NT2/D1 (cell line): Measurements from ENCODE around the gene HRNR.
"Not testable (repeated sequence)": the region's sequence is repeated elsewhere in the genome, so short reads cannot be mapped to it uniquely, and the experiment has no call there.

Experiments
- SUZ12 ChIP-seq: IDR thresholded peaks from 2 replicates; pipeline ENCODE4 v1.6.1; 2011; ENCODE audit not compliant: insufficient read length, insufficient read depth; ENCODE audit errors: extremely low read depth
- YY1 ChIP-seq: IDR thresholded peaks from 2 replicates; pipeline ENCODE4 v1.6.1; 2011; ENCODE audit not compliant: insufficient read length, insufficient read depth
- ZNF274 ChIP-seq: IDR thresholded peaks from 2 replicates; pipeline ENCODE4 v1.6.1; 2011; ENCODE audit warnings: mild to moderate bottlenecking, low read depth, low read length

GRCh38 chr1:152256394-152256793 is 32.4 kb upstream of the HRNR start:
- TF ChIP-seq YY1, SUZ12, ZNF274: not testable (repeated sequence)
